Ovary (tissue), 9 donors: ENCODE results near the gene AGPS. TPM values are rescaled to one million over a fixed set of nuclear protein-coding genes. Genes with fewer than 3 reads are reported as not detected.

ENCODE experiments used
- DNase-seq, 5 donors: peaks; one replicate each; pipeline ENCODE4 v3.0.0-alpha.2; 2019 to 2020
- H3K27ac ChIP-seq, 2 donors: fragments of 200-600 bp; one replicate each; pipeline versions ENCODE4 v1.5.1 to v1.8.0; 2019 to 2022
- H3K27me3 ChIP-seq: fragments of 200-600 bp; one replicate; pipeline ENCODE4 v1.8.0; 2022
- H3K36me3 ChIP-seq: fragments of 200-600 bp; sonication (generic); one replicate; pipeline ENCODE4 v1.5.1; 2019
- H3K4me1 ChIP-seq: one replicate; pipeline ENCODE4 v1.8.1; 2013; ENCODE audit warnings: mild to moderate bottlenecking, moderate library complexity; ENCODE audit not compliant: insufficient read depth
- H3K4me3 ChIP-seq: fragments of 200-600 bp; sonication (generic); one replicate; pipeline ENCODE4 v1.5.1; 2017
- H3K9me3 ChIP-seq, 2 donors: fragments of 200-600 bp in 1 of 2; sonication (generic) in 1 of 2; one replicate each; pipeline versions ENCODE4 v1.5.1 to v1.8.1; 2013 to 2019; ENCODE audit warnings: mild to moderate bottlenecking in 1 of 2, moderate library complexity in 1 of 2
- EP300 ChIP-seq: sonication (generic); formaldehyde crosslinking; IDR thresholded peaks from one replicate; pipeline ENCODE4 v1.6.1; 2017; ENCODE audit warnings: antibody characterized with exemption
- POLR2A ChIP-seq: fragments of 450-650 bp; IDR thresholded peaks from one replicate; pipeline ENCODE4 v1.6.1; 2017; ENCODE audit warnings: antibody characterized with exemption, mild to moderate bottlenecking, moderate library complexity
- WGBS, 3 donors: extraction: QIAGEN DNeasy Blood & Tissue Kit in 1 of 3; methylation state at CpG; one replicate each; pipeline versions ENCODE4 v1.1.5 to v1.1.7; 2013 to 2017; 5-methylcytosine and 5-hydroxymethylcytosine counted together
- intact Hi-C, 4 donors: fragments of 100-400 bp; cut with DNase I; formaldehyde crosslinking; loops; one replicate each; pipeline versions ENCODE4 v1.11.0 to v1.15.1; 2022 to 2023
- polyA plus RNA-seq, 2 donors: library from polyadenylated mRNA; stranded (reverse); fragments of 200-250 nt in 1 of 2; fragments of 350-450 nt in 1 of 2; fragmentation: Illumina TruSeq in 1 of 2; extraction: RNeasy Lipid Tissue Mini Kit (QIAGEN cat#74804) in 1 of 2; gene quantifications; one replicate each; pipeline ENCODE4 v1.2.3, GENCODE V29; 2013 to 2014
- total RNA-seq, 7 donors: library from RNA; depleted of rRNA in 2 of 7; stranded (reverse); fragments of >200 nt in 2 of 7; fragmentation: NEBNext Ultra II Directional in 3 of 7; extraction: Animal tissue kit (Norgen Biotek cat#: 25700) in 3 of 7; gene quantifications; one replicate each; pipeline versions ENCODE4 v1.1.0 to v1.2.4, GENCODE V29; 2016 to 2023
- TF ChIP-seq, protein P1 (sequence below), 3 donors: fragments of 450-650 bp in 2 of 3; fragments of 200-600 bp in 1 of 3; IDR thresholded peaks; one replicate each; pipeline versions ENCODE4 v1.5.1 to v1.8.0; 2016 to 2022; ENCODE audit warnings: antibody characterized with exemption in 3 of 3, mild to moderate bottlenecking in 1 of 3
- donor health status: DM: no; HTN: no; CAD: no; lungs with moderate emphysema.
- donor health status: DM: no; HTN: no; CAD: no.
- donor health status: Bipolar disorder and iron deficiency.
- donor health status: DM: yes; HTN: yes; CAD: no.
- donor health status: DM: no; HTN: no; CAD: no.
- donor health status: DM: yes; HTN: yes; CAD: no.

AGPS gene
- total and polyA plus RNA-seq, 9 donors, result 5.4 to 31.5 (median 21.3) TPM

DNA sequence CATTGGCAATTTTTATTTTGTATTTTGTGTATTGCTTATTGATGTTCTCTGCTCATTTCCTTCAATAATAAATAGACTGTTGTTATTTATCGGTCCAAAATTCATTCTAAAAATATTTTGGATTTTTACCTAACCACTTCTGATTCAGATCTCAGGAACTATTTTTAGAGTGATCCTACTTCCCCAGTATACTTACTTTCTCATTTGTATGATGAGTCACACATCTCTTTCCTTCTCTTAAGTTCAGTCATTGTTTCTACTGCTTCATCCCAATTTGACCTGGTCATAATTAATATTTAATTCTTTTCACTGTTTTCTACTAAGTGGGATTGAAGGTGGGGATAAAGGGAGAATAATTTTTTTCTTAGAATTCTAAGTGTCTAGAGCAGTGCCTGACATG, 75.1 kb downstream of the AGPS start:
- WGBS, 3 donors, result 84 to 88% (median 85%) methylated on average over 1 of the region's 1 CpG
- no peaks in the 10 kb centered on the region for H3K4me1 ChIP-seq
- H3K27me3 ChIP-seq, result no peaks in the 10 kb centered on the region
- no peak overlapping the region for H3K4me3 ChIP-seq
- peaks cover 0 to 7% of the 10 kb centered on the region in 2 donors for H3K9me3 ChIP-seq
- H3K27ac ChIP-seq, result no peak overlapping the region
- intact Hi-C loops, result no loop called here
- no peak for TF ChIP-seq POLR2A
- no peak for TF ChIP-seq EP300
- TF ChIP-seq, protein P1, sequence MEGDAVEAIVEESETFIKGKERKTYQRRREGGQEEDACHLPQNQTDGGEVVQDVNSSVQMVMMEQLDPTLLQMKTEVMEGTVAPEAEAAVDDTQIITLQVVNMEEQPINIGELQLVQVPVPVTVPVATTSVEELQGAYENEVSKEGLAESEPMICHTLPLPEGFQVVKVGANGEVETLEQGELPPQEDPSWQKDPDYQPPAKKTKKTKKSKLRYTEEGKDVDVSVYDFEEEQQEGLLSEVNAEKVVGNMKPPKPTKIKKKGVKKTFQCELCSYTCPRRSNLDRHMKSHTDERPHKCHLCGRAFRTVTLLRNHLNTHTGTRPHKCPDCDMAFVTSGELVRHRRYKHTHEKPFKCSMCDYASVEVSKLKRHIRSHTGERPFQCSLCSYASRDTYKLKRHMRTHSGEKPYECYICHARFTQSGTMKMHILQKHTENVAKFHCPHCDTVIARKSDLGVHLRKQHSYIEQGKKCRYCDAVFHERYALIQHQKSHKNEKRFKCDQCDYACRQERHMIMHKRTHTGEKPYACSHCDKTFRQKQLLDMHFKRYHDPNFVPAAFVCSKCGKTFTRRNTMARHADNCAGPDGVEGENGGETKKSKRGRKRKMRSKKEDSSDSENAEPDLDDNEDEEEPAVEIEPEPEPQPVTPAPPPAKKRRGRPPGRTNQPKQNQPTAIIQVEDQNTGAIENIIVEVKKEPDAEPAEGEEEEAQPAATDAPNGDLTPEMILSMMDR (IDR thresholded peaks at IDR 0.05), result no peak
- no peaks in the 10 kb centered on the region for H3K36me3 ChIP-seq
- no peak for DNase-seq

DNA sequence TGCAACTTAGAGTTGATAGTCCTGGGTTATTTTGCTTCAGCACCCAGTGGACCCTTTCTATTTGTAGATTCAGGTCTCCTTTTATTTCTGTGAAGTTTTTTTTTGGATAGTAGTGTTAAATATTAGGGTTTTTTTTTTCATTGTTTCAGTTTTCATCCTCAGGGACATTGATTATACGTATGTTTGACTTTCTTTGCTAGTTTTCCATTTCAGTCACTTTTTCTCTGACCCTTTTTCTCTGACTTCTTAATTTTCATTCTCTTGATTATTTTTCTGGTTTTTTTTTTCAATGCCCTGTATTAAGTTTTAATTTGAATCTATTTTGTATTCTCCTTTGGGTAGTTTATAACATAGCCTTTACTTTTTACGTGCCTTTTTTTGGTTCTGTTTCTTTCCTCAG, 79.4 kb downstream of the AGPS start:
- TF ChIP-seq, protein P1 (IDR thresholded peaks at IDR 0.05), result no peak
- TF ChIP-seq POLR2A, result no peak
- TF ChIP-seq EP300, result no peak

DNA sequence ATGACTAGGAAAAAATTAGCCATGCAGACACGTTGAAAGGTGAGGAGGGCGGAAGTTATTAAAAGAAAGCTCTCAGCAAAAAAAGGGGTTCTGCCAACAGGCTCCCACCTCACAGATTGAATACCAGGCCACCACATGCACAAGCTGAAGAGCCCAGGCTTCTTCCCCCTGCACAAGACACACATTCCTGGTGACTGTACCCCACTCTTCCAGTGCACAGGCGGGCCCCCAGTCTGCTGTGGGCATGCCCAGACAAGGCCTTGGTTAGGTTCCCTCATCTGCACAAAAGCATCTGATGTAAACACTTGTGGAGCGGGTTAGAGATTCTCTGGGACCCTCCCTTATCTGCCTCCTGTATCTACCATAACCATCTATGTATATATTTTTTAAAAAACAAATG, 81.7 kb downstream of the AGPS start:
- Histone ChIP-seq H3K9me3 (no peaks in the 10 kb centered on the region), H3K27me3 (no peaks in the 10 kb centered on the region), H3K36me3 (no peaks in the 10 kb centered on the region), H3K27ac (no peak overlapping the region), H3K4me3 (no peak overlapping the region), H3K4me1 (no peaks in the 10 kb centered on the region)
- TF ChIP-seq, protein P1 (IDR thresholded peaks at IDR 0.05), result no peak
- TF ChIP-seq POLR2A (no peak), EP300 (no peak)
- 92 to 96% (median 94%) methylated on average over 4 of the region's 4 CpGs for WGBS, 3 donors
- DNase-seq, result no peak
- intact Hi-C loops, result no loop called here

More for the DNA sequence above, 79.4 kb downstream of the AGPS start:
- intact Hi-C loops, result no loop called here
- 96 to 100% (median 100%) methylated on average over 2 of the region's 2 CpGs for WGBS, 3 donors
- H3K4me3 ChIP-seq, result no peak overlapping the region
- H3K9me3 ChIP-seq, result no peaks in the 10 kb centered on the region
- no peak overlapping the region for H3K27ac ChIP-seq
- H3K36me3 ChIP-seq, result no peaks in the 10 kb centered on the region
- DNase-seq, result no peak
- no peaks in the 10 kb centered on the region for H3K27me3 ChIP-seq
- no peaks in the 10 kb centered on the region for H3K4me1 ChIP-seq

DNA sequence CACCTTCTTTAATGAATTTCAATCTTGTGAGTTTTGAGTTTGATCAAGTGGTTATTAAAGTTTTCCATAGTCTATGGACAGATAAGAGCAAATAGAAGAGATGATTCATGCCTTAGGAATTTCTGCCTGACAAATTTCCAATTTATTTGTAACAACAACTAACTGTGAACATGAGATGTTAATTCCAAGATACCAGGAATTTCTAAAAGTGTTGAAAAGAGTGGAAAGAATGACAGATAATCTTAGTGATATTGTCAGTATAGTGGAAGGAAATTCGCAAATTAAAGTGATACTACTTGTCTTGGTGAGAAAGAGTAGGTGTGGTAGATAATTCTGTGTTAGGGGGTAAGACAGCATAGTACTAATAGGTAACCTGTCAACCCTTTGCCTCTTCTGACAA, 82.4 kb downstream of the AGPS start:
- Histone ChIP-seq H3K36me3 (no peaks in the 10 kb centered on the region), H3K27me3 (no peaks in the 10 kb centered on the region), H3K9me3 (no peaks in the 10 kb centered on the region), H3K27ac (no peak overlapping the region), H3K4me3 (no peak overlapping the region), H3K4me1 (no peaks in the 10 kb centered on the region)
- no peak for DNase-seq
- intact Hi-C loops, result no loop called here
- TF ChIP-seq, protein P1 (IDR thresholded peaks at IDR 0.05), result no peak
- TF ChIP-seq EP300, result no peak
- no peak for TF ChIP-seq POLR2A
- 55 to 74% (median 71%) methylated on average over 1 of the region's 1 CpG for WGBS, 3 donors
